Stomach (tissue), 4 donors: ENCODE data around the gene NUP62.

Source experiments
- CTCF ChIP-seq, 7 experiments: fragments of 450-650 bp in 4 of 7; fragments of 200-600 bp in 3 of 7; sonication (generic) in 3 of 7; IDR thresholded peaks; one replicate each; pipeline ENCODE4 v1.5.1; 2016 to 2019; ENCODE audit warnings: antibody characterized with exemption in 7 of 7, control low read depth in 2 of 7, mild to moderate bottlenecking in 1 of 7
- POLR2A ChIP-seq, 4 donors: fragments of 450-650 bp; IDR thresholded peaks; one replicate each; pipeline ENCODE4 v1.6.1; 2016; ENCODE audit warnings: antibody characterized with exemption in 4 of 4, control low read depth in 2 of 4, mild to moderate bottlenecking in 1 of 4, moderate library complexity in 1 of 4

- TF ChIP-seq CTCF (IDR thresholded peaks at IDR 0.05) (no peak), POLR2A (IDR thresholded peaks at IDR 0.05) (no peak)
Measured at GRCh38 chr19:49921871-49922795, 7.2 kb downstream of the NUP62 start.
